AG20443 (cell line): Measurements from ENCODE around the gene SLC12A3.
"Not testable (repeated sequence)": the region's sequence is repeated elsewhere in the genome, so short reads cannot be mapped to it uniquely, and the experiment has no call there.

Source experiments
- DNase-seq: peaks from one replicate; pipeline ENCODE4 v3.0.0; 2012; ENCODE audit warnings: low spot score, mixed read lengths

The SLC12A3 gene

DNA sequence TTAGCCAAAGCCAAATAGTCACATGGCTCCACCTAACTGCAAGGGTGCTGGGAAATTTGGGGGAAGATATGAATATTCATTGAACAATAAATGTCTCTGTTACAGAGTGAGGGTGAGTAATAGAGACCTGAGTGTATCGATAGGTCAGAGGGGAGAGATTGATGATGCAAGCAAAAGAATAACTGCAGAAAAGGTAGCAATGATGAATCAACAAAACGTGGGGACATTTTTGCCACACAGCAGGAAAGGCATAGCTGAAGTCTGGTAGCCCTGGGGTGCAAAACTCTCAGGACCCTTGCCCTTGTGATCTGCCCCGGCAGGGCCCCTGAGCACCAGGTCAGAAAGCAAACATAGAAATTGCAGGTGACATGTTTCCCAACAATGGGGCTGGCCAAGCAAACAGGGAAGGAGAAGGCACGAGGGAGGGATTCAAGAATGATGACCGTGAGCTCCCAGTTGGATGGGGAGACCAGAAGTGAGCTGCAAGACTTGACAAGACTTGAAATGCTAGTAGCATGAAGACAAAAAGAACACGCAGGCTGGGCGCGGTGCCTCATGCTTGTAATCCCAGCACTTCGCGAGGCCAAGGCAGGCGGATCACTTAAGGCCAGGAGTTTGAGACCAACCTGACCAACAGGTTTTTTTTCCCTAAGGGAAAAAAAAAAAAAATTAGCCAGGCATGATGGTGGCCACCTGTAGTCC is 54.2 kb downstream of the SLC12A3 start:
- DNase-seq: no peak

GRCh38 chr16:56921571-56921970 is 56.6 kb downstream of the SLC12A3 start:
- no peak for DNase-seq

DNA sequence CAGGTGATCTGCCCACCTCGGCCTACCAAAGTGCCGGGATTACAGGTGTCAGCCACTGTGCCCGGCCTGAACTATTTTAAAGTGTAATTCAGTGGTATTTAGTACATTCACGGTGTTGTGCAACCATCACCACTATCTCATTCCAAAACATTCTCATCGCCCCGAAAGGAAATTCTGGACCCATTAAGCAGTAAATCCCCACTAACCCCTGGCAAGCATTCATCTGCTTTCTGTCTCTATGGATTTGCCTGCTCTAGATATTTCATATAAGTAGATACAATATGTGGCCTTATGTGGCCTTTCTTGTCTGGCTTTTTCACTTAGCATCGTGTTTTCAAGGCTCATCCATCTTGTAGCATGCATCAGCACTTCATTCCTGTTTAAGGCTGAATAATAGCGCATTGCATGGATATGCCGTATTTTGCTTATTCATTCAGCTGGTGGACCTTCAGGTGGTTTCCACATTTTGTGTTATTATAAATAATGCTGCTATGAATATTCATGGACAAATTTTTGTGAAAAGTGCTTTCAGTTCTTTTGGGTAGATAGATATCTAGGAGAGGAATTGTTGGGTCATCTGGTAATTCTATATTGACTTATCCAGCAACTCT is 58.6 kb downstream of the SLC12A3 start:
- DNase-seq: no peak

- DNase-seq: no peak
These were observed 62.5 kb downstream of the SLC12A3 start for GRCh38 chr16:56927471-56927870.

DNA sequence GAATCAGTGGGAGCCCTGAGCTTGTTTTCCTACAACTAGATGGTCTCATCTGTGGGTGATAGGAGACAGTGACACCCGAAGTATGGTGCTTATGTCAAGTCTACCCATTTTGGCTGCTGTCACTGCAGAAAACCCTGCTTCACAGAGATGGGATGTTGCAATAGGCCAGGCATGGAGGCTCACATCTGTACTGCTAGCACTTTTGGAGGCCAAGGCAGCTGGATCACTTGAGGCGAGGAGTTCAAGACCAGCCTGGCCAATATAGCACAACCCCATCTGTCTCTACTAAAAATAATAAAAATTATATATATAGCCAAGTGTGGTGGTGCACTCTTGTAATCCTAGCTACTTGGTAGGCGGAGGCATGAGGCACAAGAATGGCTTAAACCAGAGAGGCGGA is 64.6 kb downstream of the SLC12A3 start:
- no peak for DNase-seq

GRCh38 chr16:56930486-56931270 is 65.7 kb downstream of the SLC12A3 start:
- no peak for DNase-seq

GRCh38 chr16:56931271-56931891 is 66.4 kb downstream of the SLC12A3 start:
- no peak for DNase-seq

DNA sequence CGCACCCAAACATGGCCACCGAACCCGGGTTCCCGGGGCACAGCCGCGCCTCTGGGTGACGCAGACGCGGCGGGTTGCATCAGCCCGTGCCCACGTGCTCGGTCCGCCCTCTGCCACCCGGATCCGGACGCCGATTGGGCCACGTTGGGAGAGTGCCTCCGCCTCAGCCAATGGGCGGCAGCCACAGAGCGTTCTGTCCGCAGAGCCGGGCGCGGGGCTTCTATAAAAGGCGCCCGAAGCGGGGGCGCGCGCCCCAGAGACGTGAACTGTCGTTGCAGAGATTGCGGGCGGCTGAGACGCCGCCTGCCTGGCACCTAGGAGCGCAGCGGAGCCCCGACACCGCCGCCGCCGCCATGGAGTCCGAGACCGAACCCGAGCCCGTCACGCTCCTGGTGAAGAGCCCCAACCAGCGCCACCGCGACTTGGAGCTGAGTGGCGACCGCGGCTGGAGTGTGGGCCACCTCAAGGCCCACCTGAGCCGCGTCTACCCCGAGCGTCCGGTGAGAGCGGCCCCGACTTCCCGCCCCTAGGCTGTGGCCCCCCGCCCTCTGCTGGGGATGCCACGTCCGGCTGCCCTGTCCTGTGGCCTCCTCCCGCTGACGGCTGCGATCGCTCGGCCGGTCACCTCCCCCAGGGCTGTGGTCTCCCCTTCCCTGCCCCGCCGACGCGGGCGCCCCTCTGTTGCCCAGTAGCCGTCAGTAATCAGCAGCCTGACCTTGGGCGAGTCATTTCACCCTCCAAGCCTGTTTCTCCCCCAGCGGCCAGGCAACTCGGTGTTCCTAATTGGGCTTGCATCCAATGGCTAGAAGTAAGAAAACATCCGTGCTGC is 67.1 kb downstream of the SLC12A3 start, which contains the start of gene HERPUD1:
HERPUD1 (plus strand) TSS at position 251 of the 829 bp plus-strand sequence; CDS start at position 354, 103 bp downstream.
- DNase-seq: peak; percentile 100

DNA sequence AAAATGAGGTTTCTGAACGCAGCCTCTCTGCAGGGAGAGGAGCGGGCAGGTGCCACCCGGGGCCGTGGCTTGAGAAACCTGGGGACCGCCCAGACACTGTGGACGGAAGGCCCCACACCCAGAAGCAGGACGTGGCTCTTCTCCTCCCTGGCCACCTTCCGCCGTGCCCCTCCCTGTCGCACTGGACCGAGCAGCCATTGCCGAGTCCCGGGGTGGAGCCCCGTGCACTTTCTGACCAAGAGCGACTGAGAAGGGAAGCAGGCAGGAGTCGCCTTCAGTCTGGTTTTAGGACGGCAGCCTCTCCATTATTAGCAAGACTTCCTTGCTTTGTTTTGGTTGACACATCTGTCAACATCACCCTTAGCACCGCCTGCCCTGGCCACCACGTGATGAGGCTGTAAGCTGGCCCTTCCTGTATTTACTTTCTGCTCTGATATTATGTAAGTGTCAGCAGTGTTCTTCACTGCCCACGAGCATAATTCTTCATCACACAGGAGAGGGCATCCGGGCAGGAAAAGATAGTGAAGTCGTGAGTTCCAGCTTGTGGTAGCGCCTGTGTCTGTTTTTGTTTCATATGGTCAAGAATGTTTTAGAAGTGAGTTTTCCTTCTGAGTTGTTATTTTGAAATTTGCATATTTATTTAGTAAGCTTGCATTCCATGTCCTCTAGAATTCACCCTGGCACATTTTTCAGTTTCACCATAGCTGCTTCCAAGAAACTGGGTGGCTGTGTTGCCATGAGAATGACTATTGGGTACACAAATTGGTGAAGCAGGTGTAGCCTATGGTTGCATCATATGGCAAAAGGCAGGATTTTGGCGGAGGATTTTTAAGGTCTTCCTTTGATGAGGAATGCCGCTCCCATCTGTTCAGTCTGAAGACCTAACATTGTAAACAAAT is 68.0 kb downstream of the SLC12A3 start:
- DNase-seq: peak; percentile 63

DNA sequence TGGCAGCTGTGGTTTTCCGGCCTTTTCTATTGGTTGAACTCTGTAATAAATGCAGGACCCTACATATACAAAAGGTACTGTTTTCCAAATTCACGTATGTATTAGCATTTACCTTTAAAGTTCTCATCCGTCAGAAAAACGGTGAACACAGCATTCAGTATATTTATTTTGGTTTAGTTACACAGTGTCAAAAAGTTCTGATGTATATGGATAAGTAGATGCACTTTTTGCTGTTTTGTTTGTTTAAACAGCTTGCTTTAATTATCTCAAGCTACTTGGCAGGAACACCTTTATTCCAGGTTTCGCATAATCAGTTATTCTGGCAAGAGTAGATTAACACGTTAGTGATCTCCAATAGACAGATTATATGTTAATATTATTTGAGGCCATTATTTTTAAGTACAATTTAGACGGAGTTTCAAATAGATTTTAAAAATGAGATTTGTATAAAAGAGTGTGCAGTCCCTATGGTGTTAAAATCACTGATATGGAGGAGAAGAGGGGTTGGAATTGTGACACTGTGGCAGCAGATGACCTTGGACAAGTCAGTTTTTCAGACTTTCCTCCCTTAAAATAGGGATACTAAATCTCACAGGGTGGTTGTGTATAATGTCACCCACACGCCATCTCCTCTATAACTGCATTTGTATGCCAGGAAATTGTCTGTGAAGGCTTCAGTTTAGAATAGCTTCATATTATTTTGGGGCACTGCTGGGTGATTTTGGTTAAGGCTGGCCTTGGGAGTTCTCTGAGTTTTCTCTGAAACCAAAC is 69.0 kb downstream of the SLC12A3 start:
- DNase-seq: no peak

GRCh38 chr16:56934599-56935145 is 69.7 kb downstream of the SLC12A3 start:
- not testable (repeated sequence) for DNase-seq

DNA sequence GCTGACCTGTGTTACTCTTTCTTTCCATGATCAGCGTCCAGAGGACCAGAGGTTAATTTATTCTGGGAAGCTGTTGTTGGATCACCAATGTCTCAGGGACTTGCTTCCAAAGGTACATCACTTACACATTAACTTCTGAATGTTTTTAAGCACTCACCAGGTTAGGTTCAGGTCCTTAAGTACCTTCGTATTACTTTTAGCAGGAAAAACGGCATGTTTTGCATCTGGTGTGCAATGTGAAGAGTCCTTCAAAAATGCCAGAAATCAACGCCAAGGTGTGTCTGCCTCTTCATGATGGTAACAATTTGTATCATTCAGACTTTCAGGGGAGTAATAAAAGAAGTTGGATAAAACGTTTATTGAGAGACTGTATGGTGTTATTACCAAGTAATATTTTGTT is 70.2 kb downstream of the SLC12A3 start:
- no peak for DNase-seq

- DNase-seq: no peak
These were observed 71.5 kb downstream of the SLC12A3 start for GRCh38 chr16:56936491-56936890.

DNA sequence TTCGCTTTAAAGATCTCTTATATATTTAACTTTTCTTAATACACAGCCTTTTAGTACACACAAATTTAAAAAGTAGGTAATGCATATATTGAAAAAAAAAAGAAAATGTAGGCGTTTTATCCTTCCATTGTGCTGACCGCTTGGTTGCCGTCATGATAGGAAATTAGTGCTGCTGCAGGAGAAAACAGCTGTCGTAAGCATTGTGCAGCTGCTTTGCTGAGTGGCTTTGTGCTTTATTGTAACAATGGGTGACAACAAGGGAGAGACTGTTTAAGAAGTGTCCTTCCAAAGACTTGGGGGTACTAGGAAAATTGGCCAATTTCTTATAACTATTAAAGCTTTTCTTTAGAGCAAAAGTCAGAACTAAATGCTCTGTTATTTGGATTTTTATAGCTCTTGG is 71.9 kb downstream of the SLC12A3 start:
- DNase-seq: no peak

GRCh38 chr16:56938664-56939513 is 73.9 kb downstream of the SLC12A3 start:
- DNase-seq: no peak

DNA sequence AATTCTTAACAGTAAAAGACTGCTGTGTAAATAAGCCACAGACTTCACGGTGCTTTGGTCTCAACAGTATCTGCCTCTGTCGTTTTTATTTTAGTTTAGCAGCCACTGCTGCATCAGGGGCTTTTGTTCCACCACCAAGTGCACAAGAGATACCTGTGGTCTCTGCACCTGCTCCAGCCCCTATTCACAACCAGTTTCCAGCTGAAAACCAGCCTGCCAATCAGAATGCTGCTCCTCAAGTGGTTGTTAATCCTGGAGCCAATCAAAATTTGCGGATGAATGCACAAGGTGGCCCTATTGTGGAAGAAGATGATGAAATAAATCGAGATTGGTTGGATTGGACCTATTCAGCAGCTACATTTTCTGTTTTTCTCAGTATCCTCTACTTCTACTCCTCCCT is 74.8 kb downstream of the SLC12A3 start:
- DNase-seq: no peak

GRCh38 chr16:56941092-56941491 is 76.1 kb downstream of the SLC12A3 start:
- DNase-seq: no peak

- DNase-seq: no peak
These were observed 76.9 kb downstream of the SLC12A3 start for GRCh38 chr16:56941856-56942331.
